Mesenchymal stem cell (in vitro differentiated cells and primary cell): ENCODE data around the gene DYSF.

Experiments used
- DNase-seq: peaks from one replicate; pipeline ENCODE4 v3.0.0-alpha.2; 2013
- H2AFZ ChIP-seq: one replicate; pipeline ENCODE4 v1.6.1; 2013; ENCODE audit warnings: low read depth, mild to moderate bottlenecking, control low read depth, inconsistent platforms, low read length, moderate library complexity
- H2AK5ac ChIP-seq: 2 replicates; pipeline ENCODE4 v1.6.1; 2013; ENCODE audit warnings: low read length, moderate library complexity, mild to moderate bottlenecking, inconsistent platforms; ENCODE audit not compliant: severe bottlenecking
- H2BK120ac ChIP-seq: one replicate; pipeline ENCODE4 v1.6.1; 2013; ENCODE audit warnings: low read depth, mild to moderate bottlenecking, inconsistent platforms, low read length, moderate library complexity
- H2BK12ac ChIP-seq, 2 experiments: one replicate each; pipeline ENCODE4 v1.6.1; 2013; ENCODE audit warnings: inconsistent platforms in 2 of 2, low read length in 2 of 2, mild to moderate bottlenecking in 2 of 2, moderate library complexity in 2 of 2, control low read depth in 1 of 2
- H2BK15ac ChIP-seq: one replicate; pipeline ENCODE4 v1.6.1; 2013; ENCODE audit warnings: mild to moderate bottlenecking, low read depth, inconsistent platforms; ENCODE audit not compliant: poor library complexity, severe bottlenecking
- H2BK5ac ChIP-seq: 2 replicates; pipeline ENCODE4 v1.6.1; 2013; ENCODE audit warnings: low read depth, mild to moderate bottlenecking, low read length, control low read depth, inconsistent platforms; ENCODE audit not compliant: poor library complexity, severe bottlenecking
- H3K14ac ChIP-seq, 2 experiments: one replicate each; pipeline ENCODE4 v1.6.1; 2013; ENCODE audit warnings: inconsistent platforms in 2 of 2, low read length in 2 of 2, control low read depth in 1 of 2, mild to moderate bottlenecking in 1 of 2, moderate library complexity in 1 of 2
- H3K18ac ChIP-seq, 2 experiments: one replicate each; pipeline ENCODE4 v1.6.1; 2013; ENCODE audit warnings: inconsistent platforms in 2 of 2, low read length in 2 of 2, control low read depth in 1 of 2, low read depth in 1 of 2, mild to moderate bottlenecking in 1 of 2
- H3K23ac ChIP-seq, 2 experiments: one replicate each; pipeline ENCODE4 v1.6.1; 2013; ENCODE audit warnings: inconsistent platforms in 2 of 2, low read length in 2 of 2, mild to moderate bottlenecking in 2 of 2, moderate library complexity in 2 of 2, control low read depth in 1 of 2
- H3K27ac ChIP-seq: 2 replicates; pipeline ENCODE4 v1.5.1; 2013; ENCODE audit warnings: mild to moderate bottlenecking, moderate library complexity, low read length, control low read depth, inconsistent platforms; ENCODE audit not compliant: poor library complexity, severe bottlenecking
- H3K27me3 ChIP-seq, 2 experiments: 2 replicates each; pipeline versions ENCODE4 v1.6.1 to v1.7.0; 2013; ENCODE audit warnings: low read length in 2 of 2, mild to moderate bottlenecking in 2 of 2, moderate library complexity in 2 of 2, control low read depth in 1 of 2, inconsistent platforms in 1 of 2; ENCODE audit not compliant: control insufficient read depth in 1 of 2, insufficient read depth in 1 of 2
- H3K36me3 ChIP-seq, 2 experiments: 2 replicates each; pipeline versions ENCODE4 v1.6.1 to v1.7.0; 2013; ENCODE audit warnings: low read length in 2 of 2, control low read depth in 1 of 2, inconsistent platforms in 1 of 2, low read depth in 1 of 2, mild to moderate bottlenecking in 1 of 2; ENCODE audit not compliant: insufficient read depth in 2 of 2, control insufficient read depth in 1 of 2
- H3K4ac ChIP-seq, 2 experiments: one replicate each; pipeline ENCODE4 v1.6.1; 2013; ENCODE audit warnings: inconsistent platforms in 2 of 2, low read length in 2 of 2, mild to moderate bottlenecking in 2 of 2, moderate library complexity in 2 of 2, control low read depth in 1 of 2, low read depth in 1 of 2
- H3K4me1 ChIP-seq: 2 replicates; pipeline ENCODE4 v1.6.1; 2013; ENCODE audit warnings: low read depth, low read length, control low read depth; ENCODE audit not compliant: control insufficient read depth, insufficient read depth
- H3K4me2 ChIP-seq: 2 replicates; pipeline ENCODE4 v1.6.1; 2013; ENCODE audit warnings: low read length, mild to moderate bottlenecking, inconsistent platforms; ENCODE audit not compliant: poor library complexity, severe bottlenecking
- H3K4me3 ChIP-seq, 2 experiments: 2 replicates each; pipeline versions ENCODE4 v1.5.1 to v1.7.0; 2013; ENCODE audit warnings: low read length in 2 of 2, mild to moderate bottlenecking in 2 of 2, control low read depth in 1 of 2, low read depth in 1 of 2; ENCODE audit not compliant: insufficient read depth in 1 of 2
- H3K79me1 ChIP-seq: replicated peaks from 2 replicates; pipeline ENCODE4 v1.6.1; 2013; ENCODE audit warnings: mild to moderate bottlenecking, control low read depth, low read length, inconsistent platforms; ENCODE audit not compliant: poor library complexity, severe bottlenecking
- H3K9ac ChIP-seq: 2 replicates; pipeline ENCODE4 v1.7.0; 2013; ENCODE audit warnings: mild to moderate bottlenecking, low read length, moderate library complexity
- H3K9me3 ChIP-seq: 2 replicates; pipeline ENCODE4 v1.7.0; 2013; ENCODE audit warnings: mild to moderate bottlenecking, low read length; ENCODE audit not compliant: control insufficient read depth
- H4K8ac ChIP-seq: one replicate; pipeline ENCODE4 v1.6.1; 2013; ENCODE audit warnings: inconsistent platforms, mild to moderate bottlenecking, low read length, moderate library complexity
- H4K91ac ChIP-seq: one replicate; pipeline ENCODE4 v1.6.1; 2013; ENCODE audit warnings: mild to moderate bottlenecking, low read length, inconsistent platforms
- WGBS: methylation state at CpG from one replicate; pipeline ENCODE4 v1.1.7; 2013; ENCODE audit warnings: mixed read lengths; 5-methylcytosine and 5-hydroxymethylcytosine counted together

Gene DYSF

GRCh38 chr2:71715241-71715750, 261.9 kb downstream of the DYSF start:
- Histone ChIP-seq H3K36me3 (no peaks in the 10 kb centered on the region), H3K4me2 (no peak overlapping the region), H3K4me3 (no peak overlapping the region), H3K9me3 (peaks cover 3% of the 10 kb centered on the region), H3K14ac (no peak overlapping the region), H2BK15ac (no peak overlapping the region), H4K8ac (peak overlapping the region; percentile 58), H2BK5ac (no peak overlapping the region), H3K27me3 (peaks cover 0 to 11% of the 10 kb centered on the region in 2 experiments), H3K4ac (peak overlapping the region; percentile 18 to 77), H3K79me1 (no peaks in the 10 kb centered on the region), H4K91ac (peak overlapping the region; percentile 85), H3K9ac (no peak overlapping the region), H3K27ac (no peak overlapping the region), H3K23ac (no peak overlapping the region), H2BK12ac (peak overlapping the region; percentile 92 to 100), H2AFZ (no peak overlapping the region), H3K18ac (peak overlapping the region; percentile 52 to 87), H3K4me1 (peaks cover 29% of the 10 kb centered on the region), H2BK120ac (peak overlapping the region; percentile 69), H2AK5ac (peak overlapping the region; percentile 20)
- WGBS: 94% methylated on average over 5 of the region's 6 CpGs
- no peak for DNase-seq

- Histone ChIP-seq H3K23ac (no peak overlapping the region), H3K27ac (no peak overlapping the region), H3K27me3 (peaks cover 0 to 11% of the 10 kb centered on the region in 2 experiments), H4K91ac (peak overlapping the region; percentile 77), H3K14ac (peak overlapping the region in 1 of 2 experiments; percentile 58), H3K4me3 (no peak overlapping the region), H2AFZ (no peak overlapping the region), H3K18ac (peak overlapping the region; percentile 52 to 87), H2AK5ac (peak overlapping the region; percentile 75), H3K36me3 (no peaks in the 10 kb centered on the region), H2BK120ac (peak overlapping the region; percentile 87), H4K8ac (peak overlapping the region; percentile 41), H3K4ac (peak overlapping the region; percentile 86 to 93), H2BK12ac (peak overlapping the region; percentile 92 to 100), H3K9ac (no peak overlapping the region), H3K9me3 (peaks cover 3% of the 10 kb centered on the region), H3K4me1 (peaks cover 33% of the 10 kb centered on the region), H2BK5ac (no peak overlapping the region), H2BK15ac (peak overlapping the region; percentile 54), H3K79me1 (no peaks in the 10 kb centered on the region), H3K4me2 (no peak overlapping the region)
- DNase-seq: no peak
- 95% methylated on average over 4 of the region's 4 CpGs for WGBS
Observed at GRCh38 chr2:71715951-71716696, 262.8 kb downstream of the DYSF start.

GRCh38 chr2:71716697-71717624, 263.6 kb downstream of the DYSF start:
- peak overlapping the region in 1 of 2 experiments; percentile 58 for H3K14ac ChIP-seq
- no peak overlapping the region for H3K23ac ChIP-seq
- peaks cover 33% of the 10 kb centered on the region for H3K4me1 ChIP-seq
- H2BK12ac ChIP-seq: peak overlapping the region; percentile 65 to 100
- peak overlapping the region; percentile 75 for H2AK5ac ChIP-seq
- no peaks in the 10 kb centered on the region for H3K36me3 ChIP-seq
- H3K27me3 ChIP-seq: peaks cover 0 to 11% of the 10 kb centered on the region in 2 experiments
- H3K18ac ChIP-seq: peak overlapping the region; percentile 73 to 87
- H3K9ac ChIP-seq: no peak overlapping the region
- H3K27ac ChIP-seq: no peak overlapping the region
- DNase-seq: peak; percentile 95
- H2BK15ac ChIP-seq: peak overlapping the region; percentile 92
- H2BK5ac ChIP-seq: no peak overlapping the region
- H3K9me3 ChIP-seq: no peaks in the 10 kb centered on the region
- peak overlapping the region; percentile 93 to 97 for H3K4ac ChIP-seq
- peak overlapping the region; percentile 83 for H4K8ac ChIP-seq
- peak overlapping the region; percentile 87 for H2BK120ac ChIP-seq
- H2AFZ ChIP-seq: no peak overlapping the region
- H4K91ac ChIP-seq: peak overlapping the region; percentile 77
- H3K4me2 ChIP-seq: no peak overlapping the region
- 23% methylated on average over 17 of the region's 17 CpGs for WGBS
- no peaks in the 10 kb centered on the region for H3K79me1 ChIP-seq
- H3K4me3 ChIP-seq: no peak overlapping the region
